ENCODE results near the gene ABCA13.

ABCA13 gene

DNA sequence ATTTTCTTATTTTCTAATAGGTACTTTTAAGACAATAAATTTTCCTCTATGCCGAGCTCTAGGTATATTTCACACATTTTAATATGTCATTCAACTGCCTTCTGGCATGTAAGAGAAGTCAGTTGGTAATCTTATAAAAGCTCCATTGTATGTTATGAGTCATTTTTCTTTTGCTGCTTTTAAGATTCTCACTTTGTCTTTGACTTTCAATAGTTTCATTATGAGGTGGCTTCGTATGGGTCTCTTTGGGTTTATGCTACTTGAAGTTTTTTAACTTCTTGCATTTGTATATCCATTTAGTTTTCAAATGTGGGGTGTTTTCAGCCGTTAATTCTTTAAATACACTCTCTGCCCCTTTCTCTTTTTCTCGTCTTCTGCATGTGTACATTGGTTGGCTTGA lies 80.5 kb downstream of the ABCA13 start:
- Mint-ChIP-seq H3K4me3 (no peak overlapping the region), H3K4me1 (no peaks in the 10 kb centered on the region), H3K27me3 (ENCODE audit: low read depth, poor library complexity) (peaks cover 5% of the 10 kb centered on the region), H3K27ac (no peak overlapping the region), H3K9me3 (no peaks in the 10 kb centered on the region), H3K36me3 (ENCODE audit: low read depth) (no peaks in the 10 kb centered on the region)
- TF ChIP-seq, protein P1, sequence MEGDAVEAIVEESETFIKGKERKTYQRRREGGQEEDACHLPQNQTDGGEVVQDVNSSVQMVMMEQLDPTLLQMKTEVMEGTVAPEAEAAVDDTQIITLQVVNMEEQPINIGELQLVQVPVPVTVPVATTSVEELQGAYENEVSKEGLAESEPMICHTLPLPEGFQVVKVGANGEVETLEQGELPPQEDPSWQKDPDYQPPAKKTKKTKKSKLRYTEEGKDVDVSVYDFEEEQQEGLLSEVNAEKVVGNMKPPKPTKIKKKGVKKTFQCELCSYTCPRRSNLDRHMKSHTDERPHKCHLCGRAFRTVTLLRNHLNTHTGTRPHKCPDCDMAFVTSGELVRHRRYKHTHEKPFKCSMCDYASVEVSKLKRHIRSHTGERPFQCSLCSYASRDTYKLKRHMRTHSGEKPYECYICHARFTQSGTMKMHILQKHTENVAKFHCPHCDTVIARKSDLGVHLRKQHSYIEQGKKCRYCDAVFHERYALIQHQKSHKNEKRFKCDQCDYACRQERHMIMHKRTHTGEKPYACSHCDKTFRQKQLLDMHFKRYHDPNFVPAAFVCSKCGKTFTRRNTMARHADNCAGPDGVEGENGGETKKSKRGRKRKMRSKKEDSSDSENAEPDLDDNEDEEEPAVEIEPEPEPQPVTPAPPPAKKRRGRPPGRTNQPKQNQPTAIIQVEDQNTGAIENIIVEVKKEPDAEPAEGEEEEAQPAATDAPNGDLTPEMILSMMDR (IDR thresholded peaks at IDR 0.05), result no peak
- no peak for DNase-seq

DNA sequence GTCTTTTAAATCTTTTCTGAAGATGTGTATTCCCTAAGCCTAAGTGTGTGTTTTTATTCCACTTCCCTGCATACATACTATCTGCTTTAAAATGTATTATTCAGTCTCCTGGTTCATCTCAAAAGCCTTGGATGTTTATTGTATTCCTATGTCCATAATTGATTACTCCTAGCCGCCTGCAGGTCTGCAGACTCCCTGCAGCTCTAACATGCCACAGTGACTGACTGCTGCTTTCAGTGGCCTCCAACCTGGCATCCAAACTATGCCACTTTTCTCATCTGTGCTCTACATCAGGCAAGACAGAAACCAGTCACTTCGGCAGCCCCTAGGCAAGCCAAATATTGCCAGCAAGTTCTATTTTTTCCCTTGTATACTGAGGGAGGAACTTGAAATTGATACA lies 81.7 kb downstream of the ABCA13 start:
- TF ChIP-seq, protein P1 (IDR thresholded peaks at IDR 0.05), result no peak
- Mint-ChIP-seq H3K4me3 (no peak overlapping the region), H3K36me3 (ENCODE audit: low read depth) (no peaks in the 10 kb centered on the region), H3K27me3 (ENCODE audit: low read depth, poor library complexity) (peaks cover 4% of the 10 kb centered on the region), H3K4me1 (no peaks in the 10 kb centered on the region), H3K9me3 (peaks cover 5% of the 10 kb centered on the region), H3K27ac (no peak overlapping the region)
- no peak for DNase-seq

DNA sequence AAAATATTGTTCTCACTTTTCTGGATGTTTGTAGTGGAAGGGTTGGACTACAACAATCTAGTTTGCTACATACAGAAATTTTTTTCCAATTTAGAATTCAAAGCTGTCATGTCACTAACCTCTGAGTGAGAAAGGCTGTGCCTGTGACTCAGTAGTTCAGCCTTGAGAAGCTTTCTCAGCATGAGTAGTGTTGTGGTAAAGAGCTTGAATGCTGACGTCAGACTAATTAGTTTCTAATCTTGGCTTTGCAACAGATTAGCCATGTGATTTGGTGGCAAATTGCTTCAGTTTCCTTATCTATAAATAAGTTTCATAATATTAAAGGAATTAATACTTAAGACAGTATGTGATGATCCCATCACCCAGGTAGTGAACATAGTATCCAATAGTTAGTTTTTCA lies 83.8 kb downstream of the ABCA13 start:
- Mint-ChIP-seq H3K27ac (no peak overlapping the region), H3K9me3 (peaks cover 5% of the 10 kb centered on the region), H3K4me1 (no peaks in the 10 kb centered on the region), H3K27me3 (ENCODE audit: low read depth, poor library complexity) (peaks cover 4% of the 10 kb centered on the region), H3K4me3 (no peak overlapping the region), H3K36me3 (ENCODE audit: low read depth) (no peaks in the 10 kb centered on the region)
- no peak for DNase-seq
- TF ChIP-seq, protein P1 (IDR thresholded peaks at IDR 0.05), result no peak

DNA sequence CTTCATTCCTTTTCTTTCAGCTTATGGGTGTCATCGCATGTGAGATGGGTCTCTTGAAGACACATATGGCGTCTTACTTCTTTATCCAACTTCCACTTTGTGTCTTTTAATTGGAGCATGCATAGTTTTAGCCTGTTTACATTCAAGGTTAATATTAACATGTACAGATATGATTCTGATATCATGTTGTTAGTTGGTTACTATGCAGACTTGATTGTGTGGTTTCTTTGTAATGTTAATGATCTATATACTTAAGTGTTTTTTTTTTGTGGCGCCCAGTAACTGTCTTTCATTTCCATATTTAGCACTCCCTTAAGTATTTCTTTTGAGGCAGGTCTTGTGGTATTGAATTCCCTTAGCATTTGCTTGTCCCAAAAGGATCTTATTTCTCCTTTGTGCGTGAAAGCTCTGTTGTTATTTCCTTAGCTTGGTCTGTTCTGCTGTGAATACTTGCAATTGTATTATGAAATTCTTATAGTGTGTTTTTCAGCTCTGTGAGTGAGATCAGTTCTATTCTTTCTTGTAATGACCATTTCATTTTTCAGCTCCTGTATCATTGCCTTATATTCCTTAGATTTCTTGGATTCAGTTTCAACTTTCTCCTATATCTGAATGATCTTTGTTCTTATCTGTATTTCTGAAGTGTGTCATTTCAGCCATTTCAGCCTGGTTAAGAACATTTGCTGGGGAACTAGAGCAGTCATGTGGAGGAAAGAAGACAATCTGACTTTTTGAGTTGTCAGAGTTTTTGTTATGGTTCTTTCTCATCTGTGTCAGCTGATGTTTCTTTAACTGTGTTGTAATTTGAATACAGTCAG lies 88.4 kb downstream of the ABCA13 start:
- H3K27me3 Mint-ChIP-seq (ENCODE audit: low read depth, poor library complexity), result peaks cover 4% of the 10 kb centered on the region
- H3K9me3 Mint-ChIP-seq, result peaks cover 5% of the 10 kb centered on the region
- TF ChIP-seq, protein P1 (IDR thresholded peaks at IDR 0.05), result no peak
- no peak overlapping the region for H3K27ac Mint-ChIP-seq
- no peak overlapping the region for H3K4me3 Mint-ChIP-seq
- no peaks in the 10 kb centered on the region for H3K36me3 Mint-ChIP-seq (ENCODE audit: low read depth)
- H3K4me1 Mint-ChIP-seq, result no peaks in the 10 kb centered on the region
- no peak for DNase-seq

DNA sequence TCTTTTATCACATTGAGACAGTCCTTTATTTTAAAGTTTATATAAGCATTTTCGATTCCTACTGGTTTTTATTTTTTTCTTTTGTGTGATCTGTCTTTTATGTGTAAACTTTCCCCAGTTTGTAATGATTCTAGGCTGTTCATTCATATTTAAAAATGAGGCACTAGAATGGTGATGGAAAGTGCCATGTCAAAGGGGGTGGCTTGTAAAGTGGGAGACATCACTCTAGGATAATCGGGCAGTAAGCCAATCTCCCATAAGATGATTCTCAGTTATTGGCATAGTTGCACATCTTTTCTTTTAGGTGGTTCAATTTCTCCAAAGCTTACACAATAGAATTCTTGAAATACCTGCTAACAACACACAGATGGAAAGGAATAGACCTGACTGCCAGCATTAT lies 90.4 kb downstream of the ABCA13 start:
- peaks cover 4% of the 10 kb centered on the region for H3K27me3 Mint-ChIP-seq (ENCODE audit: low read depth, poor library complexity)

More for the DNA sequence above, 90.4 kb downstream of the ABCA13 start:
- DNase-seq, result no peak
- no peaks in the 10 kb centered on the region for H3K36me3 Mint-ChIP-seq (ENCODE audit: low read depth)
- H3K4me1 Mint-ChIP-seq, result no peaks in the 10 kb centered on the region
- peaks cover 5% of the 10 kb centered on the region for H3K9me3 Mint-ChIP-seq
- H3K27ac Mint-ChIP-seq, result no peak overlapping the region
- TF ChIP-seq, protein P1 (IDR thresholded peaks at IDR 0.05), result no peak
- H3K4me3 Mint-ChIP-seq, result no peak overlapping the region
